ENCODE data around the gene RNF213.

- TF ChIP-seq, protein P1, sequence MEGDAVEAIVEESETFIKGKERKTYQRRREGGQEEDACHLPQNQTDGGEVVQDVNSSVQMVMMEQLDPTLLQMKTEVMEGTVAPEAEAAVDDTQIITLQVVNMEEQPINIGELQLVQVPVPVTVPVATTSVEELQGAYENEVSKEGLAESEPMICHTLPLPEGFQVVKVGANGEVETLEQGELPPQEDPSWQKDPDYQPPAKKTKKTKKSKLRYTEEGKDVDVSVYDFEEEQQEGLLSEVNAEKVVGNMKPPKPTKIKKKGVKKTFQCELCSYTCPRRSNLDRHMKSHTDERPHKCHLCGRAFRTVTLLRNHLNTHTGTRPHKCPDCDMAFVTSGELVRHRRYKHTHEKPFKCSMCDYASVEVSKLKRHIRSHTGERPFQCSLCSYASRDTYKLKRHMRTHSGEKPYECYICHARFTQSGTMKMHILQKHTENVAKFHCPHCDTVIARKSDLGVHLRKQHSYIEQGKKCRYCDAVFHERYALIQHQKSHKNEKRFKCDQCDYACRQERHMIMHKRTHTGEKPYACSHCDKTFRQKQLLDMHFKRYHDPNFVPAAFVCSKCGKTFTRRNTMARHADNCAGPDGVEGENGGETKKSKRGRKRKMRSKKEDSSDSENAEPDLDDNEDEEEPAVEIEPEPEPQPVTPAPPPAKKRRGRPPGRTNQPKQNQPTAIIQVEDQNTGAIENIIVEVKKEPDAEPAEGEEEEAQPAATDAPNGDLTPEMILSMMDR (IDR thresholded peaks at IDR 0.05; ENCODE audit: low read depth, low read length) = no peak
- TF ChIP-seq POLR2A (IDR thresholded peaks at IDR 0.05; ENCODE audit: extremely low read depth, insufficient read length) = no peak
Measured at GRCh38 chr17:80339118-80339517, 78.5 kb downstream of the RNF213 start.

All from NB4 (cell line).